GM19463 (cell line): ENCODE measurements around the gene SI.
"Not testable (repeated sequence)": the region's sequence is repeated elsewhere in the genome, so short reads cannot be mapped to it uniquely, and the experiment has no call there.

Experiments
- ATAC-seq: cut with Tn5 transposase; IDR thresholded peaks from one replicate; pipeline ENCODE4 v1.9.1; 2021; ENCODE audit warnings: mild to moderate bottlenecking, moderate library complexity; ENCODE audit not compliant: unreplicated experiment

SI gene

DNA sequence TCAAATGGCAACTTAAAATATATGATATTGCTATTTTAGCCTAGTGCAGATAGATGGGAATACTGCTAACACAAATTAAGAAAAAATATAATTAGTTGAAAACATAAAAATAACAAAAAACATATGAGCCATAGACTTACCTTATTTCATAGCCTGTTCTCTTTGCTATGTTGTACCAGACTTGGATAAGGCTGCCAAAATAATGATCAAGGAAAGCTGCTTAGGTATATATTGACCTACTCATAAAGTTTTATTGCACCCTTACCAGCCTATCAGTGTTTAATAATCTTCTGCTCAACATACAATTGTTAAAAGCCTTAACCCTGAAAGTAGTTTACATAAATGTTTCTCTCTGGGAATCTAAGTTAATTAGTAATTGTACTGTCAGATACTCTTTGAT lies at the start of gene SI:
TSS of gene SI (minus strand) at position 204 of the 400 bp plus-strand sequence. CDS start 2,484 bp downstream, outside the sequence.
- no peak for ATAC-seq

DNA sequence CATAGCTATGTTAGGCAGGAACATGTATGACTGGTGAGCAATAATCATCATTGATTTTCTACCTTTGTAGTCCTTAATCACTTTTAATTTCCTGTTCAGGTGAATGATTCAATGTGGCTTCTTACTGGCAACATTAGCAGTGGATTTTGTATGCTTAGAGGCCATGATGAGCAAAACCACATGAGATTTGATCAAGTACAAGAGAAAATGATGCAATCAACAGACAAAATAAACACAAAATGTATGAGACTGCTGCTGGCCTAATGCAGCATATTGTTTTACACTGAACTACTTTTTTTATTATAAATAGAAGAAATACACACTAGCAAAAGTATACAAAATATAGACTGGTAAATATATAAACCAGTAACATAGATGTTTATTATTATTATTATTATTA lies 47.5 kb upstream of the SI start:
- no peak for ATAC-seq

- no peak for ATAC-seq
Measured at GRCh38 chr3:165111401-165111800, 33.1 kb upstream of the SI start.

DNA sequence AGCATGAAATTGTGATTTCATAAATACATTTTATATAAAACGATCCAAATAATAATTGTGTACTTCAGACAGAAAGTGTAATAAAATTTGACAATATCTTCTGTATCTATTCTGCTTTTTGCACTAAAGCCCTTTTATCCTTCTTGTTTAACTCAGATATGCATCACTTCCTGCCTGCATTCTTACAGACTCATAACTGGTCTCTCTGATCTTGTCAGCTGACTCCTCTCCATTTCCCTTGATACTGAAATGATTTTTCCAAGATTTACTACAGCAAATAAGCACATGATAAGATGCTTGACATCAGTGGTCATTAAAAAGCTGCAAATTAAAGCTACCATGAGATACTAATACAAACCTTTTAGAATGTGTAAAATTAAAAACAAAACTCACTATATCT lies 25.3 kb upstream of the SI start:
- no peak for ATAC-seq

GRCh38 chr3:165082650-165083049 lies 4.4 kb upstream of the SI start:
- no peak for ATAC-seq

- ATAC-seq, result no peak
Measured at GRCh38 chr3:165081183-165081582, 2.9 kb upstream of the SI start.

DNA sequence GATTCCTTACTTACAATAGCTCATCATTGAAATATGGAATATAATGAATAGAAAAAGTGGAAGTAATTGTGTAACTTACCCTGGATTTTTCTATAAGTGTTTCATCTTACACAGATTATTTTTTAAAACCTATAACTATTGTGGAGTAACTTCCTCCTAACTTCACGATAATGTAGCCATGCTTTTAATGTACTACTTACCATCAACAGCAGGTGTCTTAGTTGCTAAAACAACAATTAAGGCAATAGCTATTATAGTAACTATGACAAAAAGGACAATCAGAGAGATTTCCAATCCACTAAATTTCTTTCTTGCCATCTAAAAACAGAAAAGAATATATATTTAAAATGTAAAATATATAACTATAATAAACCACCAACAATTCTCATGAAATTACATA lies 2.6 kb downstream of the SI start:
- ATAC-seq, result no peak

DNA sequence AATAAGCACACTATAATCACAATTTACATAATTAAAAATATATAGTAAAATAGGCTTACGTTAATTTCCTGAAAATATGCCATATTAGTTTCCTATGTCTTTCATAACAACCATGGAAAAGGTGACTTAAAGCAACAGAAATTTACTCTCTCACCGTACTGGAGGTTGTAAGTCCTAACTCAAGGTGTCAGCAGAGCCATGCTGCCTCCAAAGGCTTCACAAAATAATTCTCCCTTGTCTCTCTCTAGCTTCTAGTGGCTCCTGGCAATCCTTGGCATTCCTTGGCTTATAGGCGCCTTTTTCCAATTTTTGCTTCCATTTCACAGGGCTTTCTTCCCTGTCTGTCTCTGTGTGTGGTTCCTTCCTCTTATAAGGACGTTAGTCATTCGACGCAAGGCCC lies 7.6 kb downstream of the SI start:
- ATAC-seq, result no peak

- no peak for ATAC-seq
Measured at GRCh38 chr3:165056510-165056909, 21.8 kb downstream of the SI start.

GRCh38 chr3:165040186-165040585 lies 38.1 kb downstream of the SI start:
- ATAC-seq, result no peak

- no peak for ATAC-seq
Measured at GRCh38 chr3:165011557-165011956, 66.7 kb downstream of the SI start.

DNA sequence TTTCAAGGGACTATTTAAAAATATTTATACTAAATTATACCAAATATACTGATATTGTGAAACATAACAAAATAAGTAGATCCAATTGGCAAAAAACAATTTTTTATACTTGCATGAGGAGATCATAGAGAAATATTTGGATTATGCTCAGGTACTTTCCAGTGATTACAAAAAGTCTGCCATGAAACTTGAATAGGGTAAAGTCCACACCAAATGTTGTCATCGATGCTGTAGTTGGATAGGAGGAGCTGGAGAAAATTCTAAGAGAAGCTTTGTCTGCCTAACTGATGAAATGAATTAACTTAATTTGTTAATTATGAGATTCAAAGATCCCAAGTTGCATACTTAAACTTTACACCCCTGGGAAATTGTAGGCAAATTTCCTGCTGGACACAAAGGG lies 93.3 kb downstream of the SI start:
- no peak for ATAC-seq

GRCh38 chr3:164962610-164963009 lies 115.7 kb downstream of the SI start:
- ATAC-seq, result no peak

DNA sequence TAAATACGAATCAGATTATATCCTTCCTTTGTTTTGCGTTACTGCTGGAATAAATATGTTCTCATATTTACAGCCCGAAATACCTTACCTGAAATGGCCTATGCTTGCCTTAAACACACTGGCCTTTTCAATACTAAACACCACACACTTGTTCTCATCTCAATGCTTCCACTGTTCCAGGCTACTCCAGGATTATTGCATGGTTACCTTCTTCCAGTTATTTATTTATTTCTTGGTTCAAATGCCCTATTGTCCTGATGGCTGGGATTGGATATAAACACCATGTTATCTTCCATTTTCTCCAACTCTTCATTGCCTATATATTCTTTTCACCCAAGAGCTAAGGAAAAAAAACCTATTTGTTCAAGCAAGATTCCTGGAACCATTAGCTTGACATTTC lies 125.3 kb downstream of the SI start:
- no peak for ATAC-seq

GRCh38 chr3:164951403-164951802 lies 126.9 kb downstream of the SI start:
- ATAC-seq, result not testable (repeated sequence)

GRCh38 chr3:164940745-164941144 lies 137.6 kb downstream of the SI start:
- ATAC-seq, result no peak

GRCh38 chr3:164929642-164930041 lies 148.7 kb downstream of the SI start:
- ATAC-seq, result no peak
